GM18505 (cell line): ENCODE results near the gene TRAF4.

Experiments
- ATAC-seq: cut with Tn5 transposase; IDR thresholded peaks from one replicate; pipeline ENCODE4 v1.9.1; 2021; ENCODE audit not compliant: unreplicated experiment
- POLR2A ChIP-seq: IDR thresholded peaks from 4 replicates; pipeline ENCODE4 v1.6.1; 2011; ENCODE audit warnings: borderline replicate concordance; ENCODE audit not compliant: insufficient read depth, insufficient read length; ENCODE audit errors: extremely low read depth

The TRAF4 gene

DNA sequence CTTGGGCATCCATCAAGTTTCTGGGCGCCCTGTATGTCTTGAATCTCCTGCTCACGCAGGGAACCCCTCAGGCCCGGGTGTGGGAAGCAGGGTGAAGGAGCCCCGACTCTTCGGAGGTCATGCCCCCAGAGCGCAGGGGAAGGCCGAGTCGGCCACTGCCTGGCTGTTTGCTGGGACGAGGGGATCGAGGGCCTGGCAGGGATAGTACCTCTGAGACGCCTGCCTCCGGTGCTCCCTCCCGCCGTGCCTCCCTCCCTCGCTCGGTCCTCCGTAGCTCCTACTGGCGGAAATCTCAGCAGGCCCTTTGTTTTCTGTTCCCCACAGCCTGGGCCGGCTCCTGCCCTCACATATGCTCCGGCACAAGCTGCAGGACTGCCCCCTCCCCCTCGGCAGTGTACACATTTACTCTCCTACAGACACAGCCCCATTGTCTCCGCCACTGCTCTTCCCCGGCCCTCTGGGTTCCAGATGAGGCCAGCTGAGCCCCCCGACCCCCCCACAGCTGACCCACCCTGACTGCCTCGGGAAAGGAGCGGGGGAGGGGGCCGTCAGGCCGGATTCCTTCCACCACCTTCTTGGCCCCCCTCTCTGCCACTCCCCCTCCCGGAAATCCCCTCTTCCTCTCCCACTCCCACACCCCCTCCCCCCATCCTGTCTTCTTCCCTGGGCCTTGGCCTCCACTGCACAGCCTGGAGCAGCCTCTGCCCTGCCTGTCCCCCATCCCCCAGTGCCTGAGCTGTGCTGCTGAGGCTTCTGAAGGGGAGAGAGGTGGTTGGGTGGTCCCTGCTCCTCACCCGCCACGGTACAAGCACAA, 1.4 kb downstream of the TRAF4 start:
- ATAC-seq, result no peak

DNA sequence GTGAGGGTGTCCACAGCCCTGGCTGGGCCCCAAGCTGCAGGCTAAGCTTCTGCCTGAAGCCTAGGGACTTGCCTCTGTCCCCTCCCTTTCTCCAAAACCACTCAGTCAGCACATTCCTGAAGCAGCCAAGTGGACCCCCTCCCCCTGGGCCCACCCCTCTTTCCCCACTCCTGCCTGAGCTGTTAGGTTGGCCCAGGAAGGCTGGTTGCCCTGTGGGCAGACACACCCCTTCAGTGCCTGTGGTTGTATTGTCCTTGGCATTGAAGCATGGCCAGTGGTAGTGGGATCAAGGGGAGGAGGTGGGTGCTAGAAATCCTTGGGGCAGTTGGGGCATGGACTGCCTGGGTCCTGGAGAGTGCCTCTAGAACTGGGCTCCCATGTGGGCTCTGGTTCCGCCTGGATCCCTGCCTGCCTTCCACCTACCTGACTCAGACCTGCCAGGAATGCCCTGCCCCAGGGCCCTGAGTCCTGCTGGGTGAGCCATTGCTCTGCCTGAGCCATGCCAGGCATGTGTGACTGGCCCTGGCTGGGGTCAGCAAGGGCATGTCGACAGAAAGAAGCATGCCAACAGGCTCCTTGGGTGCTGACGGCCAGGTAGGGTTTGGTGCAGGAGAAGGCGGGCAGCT, 2.1 kb downstream of the TRAF4 start:
- TF ChIP-seq POLR2A, result no peak
- no peak for ATAC-seq

More for the DNA sequence above, 1.4 kb downstream of the TRAF4 start:
- TF ChIP-seq POLR2A, result peak; percentile 38

DNA sequence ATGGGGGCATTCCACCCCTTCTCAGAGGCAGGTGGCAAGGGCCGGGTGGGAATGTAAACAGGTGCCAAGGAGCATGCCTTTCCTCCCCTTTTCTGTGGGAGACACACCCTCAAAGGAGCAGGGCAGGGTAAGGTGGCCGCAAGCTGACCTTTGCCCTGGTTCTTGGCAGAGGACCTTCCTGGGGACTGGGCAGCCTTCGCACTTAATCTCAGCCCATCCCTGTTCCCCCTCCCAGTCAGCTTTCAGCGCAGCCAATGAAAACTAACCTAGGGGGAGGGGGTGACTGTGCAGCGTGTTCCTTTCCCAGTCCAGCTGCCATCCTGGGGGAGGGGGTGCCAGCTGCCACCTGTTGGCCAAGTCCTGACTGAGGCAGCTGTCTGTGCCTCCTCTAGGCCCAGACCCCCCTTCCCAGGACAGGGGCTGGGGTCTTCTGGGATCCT, 2.8 kb downstream of the TRAF4 start:
- TF ChIP-seq POLR2A, result no peak
- ATAC-seq, result no peak

DNA sequence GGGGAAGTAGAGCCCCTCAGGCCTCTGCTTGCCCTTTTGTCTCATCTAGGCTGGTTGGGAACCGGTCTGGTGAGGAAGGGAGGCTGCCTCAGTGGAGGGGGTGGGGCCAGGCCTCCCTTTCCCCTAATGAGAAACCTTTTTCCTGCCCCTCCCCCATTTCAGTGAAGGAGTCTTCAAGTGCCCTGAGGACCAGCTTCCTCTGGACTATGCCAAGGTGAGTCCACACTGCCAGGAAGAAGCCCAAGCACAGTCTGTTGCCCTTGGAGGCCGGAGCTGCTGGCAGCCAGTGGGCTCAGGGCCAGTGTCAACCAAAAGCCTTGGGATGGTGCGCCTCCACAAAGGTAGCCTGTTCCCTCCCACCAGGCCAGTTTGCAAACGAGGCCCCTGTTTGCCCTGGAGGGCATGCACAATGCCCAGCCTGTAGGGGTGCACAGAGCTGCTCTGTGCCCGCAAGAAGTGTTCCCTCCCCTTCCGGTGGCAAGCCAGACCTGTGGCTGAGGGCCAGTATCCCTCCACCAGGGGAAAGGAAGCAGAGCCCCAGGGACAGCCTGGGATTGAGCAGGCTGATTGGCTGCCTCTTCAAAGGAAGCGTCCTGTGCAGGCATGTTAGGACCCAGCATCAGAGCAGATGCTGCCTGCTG, 3.4 kb downstream of the TRAF4 start:
- ATAC-seq, result no peak
- no peak for TF ChIP-seq POLR2A

DNA sequence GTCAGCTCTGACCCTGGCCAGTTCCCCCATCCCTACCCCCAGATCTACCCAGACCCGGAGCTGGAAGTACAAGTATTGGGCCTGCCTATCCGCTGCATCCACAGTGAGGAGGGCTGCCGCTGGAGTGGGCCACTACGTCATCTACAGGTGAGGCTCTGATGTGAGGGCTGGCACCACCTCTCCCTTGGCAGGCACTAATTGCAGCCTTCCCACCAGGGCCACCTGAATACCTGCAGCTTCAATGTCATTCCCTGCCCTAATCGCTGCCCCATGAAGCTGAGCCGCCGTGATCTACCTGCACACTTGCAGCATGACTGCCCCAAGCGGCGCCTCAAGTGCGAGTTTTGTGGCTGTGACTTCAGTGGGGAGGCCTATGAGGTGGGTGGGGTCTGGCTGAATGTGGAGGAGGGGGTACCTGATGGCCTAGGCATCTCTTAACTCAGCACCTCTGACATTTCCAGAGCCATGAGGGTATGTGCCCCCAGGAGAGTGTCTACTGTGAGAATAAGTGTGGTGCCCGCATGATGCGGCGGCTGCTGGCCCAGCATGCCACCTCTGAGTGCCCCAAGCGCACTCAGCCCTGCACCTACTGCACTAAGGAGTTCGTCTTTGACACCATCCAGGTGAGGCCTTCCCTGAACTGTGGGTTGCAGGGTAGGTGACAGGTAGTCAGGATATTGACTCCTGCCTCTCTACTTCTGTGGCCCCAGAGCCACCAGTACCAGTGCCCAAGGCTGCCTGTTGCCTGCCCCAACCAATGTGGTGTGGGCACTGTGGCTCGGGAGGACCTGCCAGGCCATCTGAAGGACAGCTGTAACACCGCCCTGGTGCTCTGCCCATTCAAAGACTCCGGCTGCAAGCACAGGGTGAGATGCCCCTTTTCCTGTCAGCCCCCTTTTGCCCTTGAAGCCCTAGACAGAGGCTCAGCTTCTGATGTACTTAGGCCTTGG, 4.3 kb downstream of the TRAF4 start:
- no peak for TF ChIP-seq POLR2A
- ATAC-seq, result no peak

DNA sequence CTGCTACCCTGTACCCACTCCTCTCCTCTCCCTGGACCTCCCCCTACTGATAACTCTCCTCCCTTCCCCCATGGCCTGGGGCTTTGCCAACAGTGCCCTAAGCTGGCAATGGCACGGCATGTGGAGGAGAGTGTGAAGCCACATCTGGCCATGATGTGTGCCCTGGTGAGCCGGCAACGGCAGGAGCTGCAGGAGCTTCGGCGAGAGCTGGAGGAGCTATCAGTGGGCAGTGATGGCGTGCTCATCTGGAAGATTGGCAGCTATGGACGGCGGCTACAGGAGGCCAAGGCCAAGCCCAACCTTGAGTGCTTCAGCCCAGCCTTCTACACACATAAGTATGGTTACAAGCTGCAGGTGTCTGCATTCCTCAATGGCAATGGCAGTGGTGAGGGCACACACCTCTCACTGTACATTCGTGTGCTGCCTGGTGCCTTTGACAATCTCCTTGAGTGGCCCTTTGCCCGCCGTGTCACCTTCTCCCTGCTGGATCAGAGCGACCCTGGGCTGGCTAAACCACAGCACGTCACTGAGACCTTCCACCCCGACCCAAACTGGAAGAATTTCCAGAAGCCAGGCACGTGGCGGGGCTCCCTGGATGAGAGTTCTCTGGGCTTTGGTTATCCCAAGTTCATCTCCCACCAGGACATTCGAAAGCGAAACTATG, 5.2 kb downstream of the TRAF4 start:
- no peak for TF ChIP-seq POLR2A
- no peak for ATAC-seq

DNA sequence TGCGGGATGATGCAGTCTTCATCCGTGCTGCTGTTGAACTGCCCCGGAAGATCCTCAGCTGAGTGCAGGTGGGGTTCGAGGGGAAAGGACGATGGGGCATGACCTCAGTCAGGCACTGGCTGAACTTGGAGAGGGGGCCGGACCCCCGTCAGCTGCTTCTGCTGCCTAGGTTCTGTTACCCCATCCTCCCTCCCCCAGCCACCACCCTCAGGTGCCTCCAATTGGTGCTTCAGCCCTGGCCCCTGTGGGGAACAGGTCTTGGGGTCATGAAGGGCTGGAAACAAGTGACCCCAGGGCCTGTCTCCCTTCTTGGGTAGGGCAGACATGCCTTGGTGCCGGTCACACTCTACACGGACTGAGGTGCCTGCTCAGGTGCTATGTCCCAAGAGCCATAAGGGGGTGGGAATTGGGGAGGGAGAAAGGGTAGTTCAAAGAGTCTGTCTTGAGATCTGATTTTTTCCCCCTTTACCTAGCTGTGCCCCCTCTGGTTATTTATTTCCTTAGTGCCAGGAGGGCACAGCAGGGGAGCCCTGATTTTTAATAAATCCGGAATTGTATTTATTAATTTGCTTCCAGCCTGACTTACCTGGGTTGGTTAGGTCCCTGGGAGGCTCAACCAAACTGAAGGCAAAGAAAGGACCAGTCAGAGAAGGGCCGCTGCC, 5.8 kb downstream of the TRAF4 start:
- no peak for ATAC-seq

DNA sequence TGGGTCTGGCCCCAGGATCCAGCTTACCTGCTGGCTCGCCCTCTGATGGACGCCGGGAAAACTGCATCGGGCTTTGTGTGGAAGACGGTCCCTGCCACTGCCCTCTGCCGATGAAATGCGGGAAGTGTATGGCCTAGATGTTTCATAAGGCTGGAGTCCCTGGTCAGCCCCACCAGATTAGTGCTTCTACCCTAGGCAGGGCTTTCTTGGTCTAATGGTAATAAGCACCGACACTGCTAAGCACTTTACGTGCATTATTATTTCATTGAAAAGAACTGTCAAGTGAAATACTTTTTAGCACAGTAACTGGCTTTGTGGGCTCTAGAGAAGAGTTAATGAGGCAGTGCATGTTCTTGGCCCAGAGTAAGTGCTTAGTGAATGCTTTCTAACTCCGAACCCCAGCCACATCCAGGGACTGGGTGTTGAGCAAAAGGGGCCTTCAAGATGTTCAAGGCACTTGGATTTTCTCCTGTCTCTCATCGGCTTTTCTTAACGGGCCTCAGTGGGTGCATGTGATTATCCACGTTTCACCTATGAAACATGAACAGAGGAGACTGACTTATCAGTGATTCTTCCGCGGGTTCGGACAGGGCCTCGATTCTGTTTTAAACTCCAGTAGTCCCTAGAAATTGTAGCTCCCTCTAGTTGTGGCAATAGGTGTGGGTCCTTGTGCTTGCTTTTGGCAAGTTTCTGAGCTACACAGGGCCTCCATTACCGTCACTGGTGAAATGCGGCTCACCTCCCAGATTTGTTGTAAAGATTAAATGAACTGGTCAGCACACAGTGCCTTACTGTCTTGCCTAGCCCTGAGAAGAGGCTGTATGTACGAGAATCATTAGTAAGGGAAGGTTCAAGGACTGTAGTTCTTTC, 6.6 kb downstream of the TRAF4 start:
- peak; percentile 20 for TF ChIP-seq POLR2A
- ATAC-seq, result peak; percentile 63

More for the DNA sequence above, 5.8 kb downstream of the TRAF4 start:
- no peak for TF ChIP-seq POLR2A

DNA sequence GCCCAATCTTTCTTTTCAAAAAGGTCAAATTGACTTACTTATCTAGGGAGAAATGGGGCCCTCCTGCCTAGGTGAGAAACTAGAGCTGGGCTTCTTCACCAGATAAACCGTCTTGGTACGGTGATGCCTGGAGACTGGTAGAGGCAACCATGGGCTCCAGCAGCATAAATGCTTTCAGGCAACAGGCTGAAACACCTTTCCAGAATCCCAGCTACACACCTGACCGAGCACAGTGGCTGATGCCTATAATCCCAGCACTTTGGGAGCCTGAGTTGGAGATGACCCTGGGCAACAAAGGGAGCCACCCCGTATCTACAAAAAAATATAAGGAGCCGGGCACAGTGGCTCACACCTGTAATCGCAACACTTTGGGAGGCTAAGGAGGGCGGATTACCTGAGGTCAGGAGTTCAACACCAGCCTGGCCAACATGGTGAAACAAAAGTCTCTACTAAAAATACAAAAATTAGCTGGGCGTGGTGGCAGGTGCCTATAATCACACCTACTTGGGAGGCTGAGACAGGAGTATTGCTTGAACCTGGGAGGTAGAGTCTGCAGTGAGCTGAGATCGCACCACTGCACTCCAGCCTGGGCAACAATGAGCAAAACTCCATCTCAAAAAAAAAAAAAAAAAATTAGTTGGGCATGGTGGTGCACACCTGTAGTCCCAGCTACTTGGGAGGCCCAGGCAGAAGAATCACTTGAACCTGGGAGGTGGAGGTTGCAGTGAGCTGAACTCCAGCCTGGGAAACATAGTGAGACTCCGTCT, 8.0 kb downstream of the TRAF4 start:
- no peak for TF ChIP-seq POLR2A
- ATAC-seq, result no peak

DNA sequence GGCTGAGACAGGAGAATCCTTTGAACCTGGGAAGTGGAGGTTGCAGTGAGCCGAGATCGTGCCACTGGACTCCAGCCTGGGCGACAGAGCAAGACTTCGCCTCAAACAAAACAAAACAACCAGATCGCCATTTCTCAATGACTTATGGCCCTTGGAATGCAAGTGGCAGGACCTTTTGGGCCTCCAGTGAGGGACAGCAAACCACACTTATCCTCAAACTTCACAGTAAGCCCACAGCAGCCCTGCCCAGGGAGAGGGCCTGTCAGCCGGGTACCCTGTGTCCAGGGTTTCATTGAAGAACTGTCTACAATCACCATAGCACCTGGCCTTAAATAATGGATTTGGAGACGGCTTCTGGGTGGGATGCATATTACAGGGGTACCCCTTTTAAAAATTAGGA, 11.7 kb downstream of the TRAF4 start:
- no peak for ATAC-seq
- no peak for TF ChIP-seq POLR2A
